NCI-H2196 (cell line): ENCODE measurements around the gene KCNIP1.

Experiments used
- DNase-seq: peaks from one replicate; lab custom pipeline; 2025; ENCODE audit not compliant: unreplicated experiment; lab: John Stamatoyannopoulos, UW

KCNIP1 gene

DNA sequence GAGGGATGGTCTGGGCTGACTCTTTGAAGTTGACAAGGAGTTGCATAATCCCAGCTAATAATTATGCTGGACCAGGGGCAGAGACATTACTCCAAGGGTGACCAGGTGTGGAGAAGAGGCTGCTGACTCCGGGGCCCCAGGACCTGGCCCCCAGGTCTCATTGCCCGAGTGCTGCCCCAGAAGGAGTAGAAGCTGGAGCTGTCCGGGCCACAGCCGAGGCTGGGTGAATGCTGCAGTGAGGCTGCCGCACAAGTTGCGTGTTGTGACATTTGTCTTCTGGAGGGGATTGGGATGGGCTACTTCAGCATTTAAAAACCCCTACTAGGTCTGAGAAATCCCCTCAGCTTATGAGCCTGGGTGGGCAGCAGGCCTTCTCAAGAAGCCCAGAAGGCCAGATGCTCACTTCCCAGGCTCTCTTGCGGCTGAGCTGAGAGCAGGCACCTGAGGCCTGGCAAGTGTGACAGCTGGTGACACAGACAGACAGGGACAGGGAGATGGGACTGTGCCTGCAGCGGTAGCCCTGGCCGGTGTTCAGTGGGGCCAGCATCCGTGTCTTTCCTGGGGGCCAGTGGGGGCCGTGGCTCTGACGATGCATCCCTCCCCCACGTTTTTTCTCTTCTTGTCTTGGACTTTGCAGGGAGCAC lies 122.8 kb downstream of the KCNIP1 start:
- DNase-seq: no peak

DNA sequence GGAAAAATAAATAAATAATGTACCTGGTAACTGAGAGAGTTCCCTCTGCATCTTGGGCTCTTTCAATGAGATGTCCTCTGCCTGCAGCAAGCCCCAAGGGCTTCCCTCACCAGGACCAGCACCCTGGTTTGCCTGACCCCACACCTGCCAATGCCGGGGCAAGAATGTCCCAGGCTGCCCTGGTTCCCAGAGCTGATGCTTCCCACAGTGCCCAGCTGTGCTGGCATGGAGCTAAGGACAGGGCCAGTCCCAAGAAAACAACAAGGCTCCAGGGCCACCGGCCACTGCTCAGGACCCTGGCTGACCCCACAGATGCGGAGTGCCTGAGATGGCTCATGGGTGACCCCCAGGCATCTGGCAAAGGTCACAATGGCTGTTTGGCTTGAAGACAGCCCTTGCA lies 123.5 kb downstream of the KCNIP1 start:
- no peak for DNase-seq

DNA sequence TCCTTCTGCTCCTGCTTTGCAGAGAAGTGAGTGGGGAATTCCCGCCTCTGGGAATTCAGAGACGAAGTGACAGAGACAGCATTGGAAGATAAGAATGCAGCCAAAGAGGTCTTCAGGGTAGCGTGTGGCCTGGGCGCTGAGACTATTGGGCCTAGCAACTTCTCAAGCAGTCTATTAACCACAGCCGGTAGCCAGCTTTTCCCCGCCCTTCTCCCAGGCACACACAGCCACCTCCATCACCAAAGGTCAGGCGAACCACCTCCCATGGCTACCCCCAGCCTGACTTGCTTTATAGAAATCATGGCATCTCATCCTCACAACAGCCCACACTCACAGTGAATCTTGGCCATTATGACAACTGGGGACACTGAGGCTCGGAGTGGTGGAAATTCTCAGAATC lies 124.2 kb downstream of the KCNIP1 start:
- DNase-seq: no peak

DNA sequence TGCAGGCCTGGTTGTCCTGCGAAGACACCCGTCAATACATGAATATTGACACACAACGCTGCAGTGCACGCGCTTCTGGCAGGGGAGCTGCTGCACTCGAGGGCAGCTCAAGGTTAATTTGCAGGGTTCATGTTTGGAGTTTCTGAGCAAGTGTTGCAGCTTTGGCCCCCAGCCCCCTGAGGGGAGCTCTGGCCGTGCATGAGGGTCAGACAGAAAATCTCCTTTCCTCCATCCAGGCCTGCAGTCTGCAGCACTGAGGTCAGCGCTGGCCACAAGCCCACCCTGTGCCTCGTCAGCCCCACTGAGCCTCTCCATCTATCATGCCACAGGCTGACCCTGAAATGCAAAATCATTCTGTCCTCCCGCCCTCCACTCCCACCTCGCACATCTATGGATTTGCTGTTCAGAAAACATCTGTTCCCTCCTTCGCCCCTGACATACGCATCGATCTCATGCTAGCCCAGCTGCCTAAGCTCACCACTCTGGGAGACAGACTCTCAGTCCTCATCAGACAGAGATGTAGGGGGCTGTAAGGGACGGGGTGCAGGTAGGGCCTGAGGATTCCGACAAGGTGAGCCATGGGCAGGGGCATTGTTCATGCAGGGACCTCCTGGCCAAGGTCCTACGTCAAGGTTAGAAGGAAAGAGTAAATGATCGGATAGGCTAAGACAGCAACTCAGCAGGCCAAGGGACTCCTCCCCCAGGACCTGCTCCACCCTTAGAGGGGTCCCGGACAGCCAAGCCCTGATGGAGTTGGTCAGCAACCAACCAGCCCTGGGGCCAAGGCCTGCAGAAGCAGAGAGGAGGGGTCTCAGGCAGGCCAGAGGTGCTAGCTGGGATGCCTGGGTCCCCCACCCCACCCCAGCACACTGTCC lies 125.1 kb downstream of the KCNIP1 start:
- no peak for DNase-seq

DNA sequence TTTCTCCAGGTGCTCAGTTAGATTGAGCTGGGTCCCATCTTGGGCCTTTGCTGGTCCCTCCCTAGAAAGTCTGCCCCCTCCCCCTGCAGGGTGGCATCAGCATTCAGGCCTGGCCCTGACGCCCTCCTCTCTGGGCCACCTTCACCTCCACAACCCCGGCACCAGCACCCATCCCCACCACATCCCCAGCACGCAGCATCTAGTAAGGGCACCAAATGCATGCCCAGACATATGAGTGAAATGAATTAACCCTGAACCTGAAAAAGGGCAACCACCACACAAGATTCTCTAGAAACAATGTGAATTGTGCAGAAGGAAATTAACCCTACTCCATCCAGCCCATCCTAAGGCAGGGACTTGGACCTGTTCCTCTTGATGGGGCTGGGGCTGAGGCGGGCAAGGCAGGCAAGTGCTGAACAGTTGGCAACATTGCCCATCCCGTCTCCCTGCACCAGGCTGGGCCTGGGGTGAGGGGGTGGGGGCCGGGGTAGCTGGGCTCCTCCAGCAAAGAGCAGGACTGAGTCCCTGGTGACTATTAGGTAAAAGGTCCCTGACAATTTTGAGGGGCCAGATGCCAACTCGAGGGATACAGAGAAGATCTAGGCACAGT lies 125.9 kb downstream of the KCNIP1 start:
- DNase-seq: no peak

DNA sequence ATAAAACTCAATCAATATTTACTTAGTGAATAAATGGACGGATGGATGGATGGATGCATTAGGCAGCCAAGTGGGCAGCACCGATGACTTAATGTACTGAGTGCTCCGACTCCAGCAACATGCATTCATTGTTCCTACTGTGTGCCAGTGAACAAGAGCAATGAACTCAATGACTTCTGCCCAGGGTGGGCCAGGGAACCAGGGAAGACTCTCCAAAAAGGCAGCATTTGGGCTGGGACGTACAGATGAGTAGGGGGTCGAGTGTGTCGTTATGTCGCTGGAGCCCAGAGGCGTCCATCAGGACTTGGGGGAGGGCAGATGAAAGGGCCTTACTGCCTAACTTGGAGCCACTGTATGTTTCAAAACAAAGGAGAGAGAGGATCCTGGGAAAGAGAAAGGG lies 126.4 kb downstream of the KCNIP1 start:
- DNase-seq: no peak

DNA sequence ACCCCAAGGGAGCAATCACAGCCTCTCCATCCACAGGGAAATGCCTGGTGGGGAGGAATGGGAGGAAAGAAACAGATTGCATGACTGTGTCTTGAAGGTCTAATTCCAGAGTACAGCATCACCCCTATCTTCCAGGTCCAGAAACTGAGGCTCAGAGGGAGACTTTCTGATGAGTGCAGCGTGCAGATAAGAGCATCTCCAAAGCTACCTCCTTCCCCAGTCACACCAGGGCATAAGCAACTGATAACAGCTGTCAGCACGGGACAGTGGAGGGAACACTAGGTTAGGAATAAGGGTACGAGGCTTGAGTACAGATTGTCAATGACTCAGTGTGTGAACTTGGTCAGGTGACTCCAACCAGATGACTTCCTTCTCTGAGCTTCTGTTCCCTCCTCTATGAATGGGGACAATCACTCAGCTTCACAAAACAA lies 126.9 kb downstream of the KCNIP1 start:
- no peak for DNase-seq

DNA sequence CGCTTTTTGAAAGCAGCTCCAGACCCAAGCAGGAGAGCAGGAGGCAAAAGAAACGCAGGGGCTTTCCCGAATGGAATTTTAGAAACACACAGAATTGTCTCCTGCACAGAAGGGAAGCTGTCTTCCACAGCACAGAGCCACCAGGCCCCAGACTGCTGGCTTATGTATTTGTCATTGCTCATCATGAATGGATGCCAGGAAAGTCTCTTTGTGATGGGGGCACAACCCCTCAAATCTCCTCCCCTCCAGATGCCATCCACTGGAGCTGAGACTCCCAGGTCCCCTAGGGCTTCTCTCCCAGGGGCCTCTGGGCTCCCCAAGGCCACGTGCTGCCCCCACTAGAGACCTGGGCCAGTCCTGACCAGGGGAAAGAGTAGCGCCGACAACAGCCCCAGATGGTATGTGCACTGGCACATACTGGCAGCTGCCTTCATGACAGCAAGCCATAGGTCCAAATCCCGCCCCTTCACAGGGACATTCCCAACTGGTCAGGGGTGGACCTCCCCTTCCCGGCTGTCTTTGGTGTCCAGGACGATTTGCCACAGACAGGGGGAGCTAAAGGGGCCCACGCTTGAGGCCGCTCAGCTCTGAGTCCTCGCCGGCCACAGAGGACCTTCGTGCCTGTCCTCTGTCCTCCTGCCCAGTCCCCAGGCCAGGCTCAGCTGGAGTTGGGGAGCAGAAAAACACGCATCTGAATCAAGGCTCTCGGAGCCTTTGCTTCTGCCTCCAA lies 127.8 kb downstream of the KCNIP1 start:
- DNase-seq: no peak

DNA sequence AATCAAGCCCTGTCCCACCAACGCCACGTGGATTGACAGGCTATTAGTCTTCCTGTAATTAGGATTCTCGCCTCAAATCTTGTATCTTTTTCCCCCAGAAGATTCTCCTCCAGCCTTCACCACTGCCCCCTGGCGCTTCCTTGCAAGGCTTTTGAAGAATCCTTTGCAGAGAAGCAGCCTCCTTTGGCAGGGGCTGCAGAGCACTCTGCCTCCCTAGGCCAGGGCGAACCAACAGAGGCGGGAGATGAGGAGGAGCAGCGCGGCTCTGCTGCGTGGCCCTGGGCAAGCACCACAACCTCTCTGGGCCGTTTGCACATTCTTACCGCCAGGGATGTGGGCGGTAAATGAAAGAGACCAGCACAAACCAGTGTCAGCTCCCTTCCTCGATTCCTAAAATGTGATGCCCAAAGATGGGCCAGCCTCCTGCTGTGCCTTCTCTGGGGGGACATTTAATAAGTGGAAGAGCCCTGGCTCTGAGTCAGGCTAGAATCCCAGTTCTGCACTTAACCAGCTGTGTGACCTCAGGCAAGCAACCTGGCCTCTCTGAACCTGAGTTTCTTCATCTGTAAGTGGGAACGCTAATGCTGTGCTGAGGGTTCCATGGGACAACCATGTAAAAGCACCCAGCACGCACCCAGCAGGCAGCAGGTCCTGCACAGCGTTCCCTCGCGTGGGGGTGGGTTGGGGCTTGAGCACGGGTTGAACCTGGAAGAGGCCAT lies 128.6 kb downstream of the KCNIP1 start:
- no peak for DNase-seq

DNA sequence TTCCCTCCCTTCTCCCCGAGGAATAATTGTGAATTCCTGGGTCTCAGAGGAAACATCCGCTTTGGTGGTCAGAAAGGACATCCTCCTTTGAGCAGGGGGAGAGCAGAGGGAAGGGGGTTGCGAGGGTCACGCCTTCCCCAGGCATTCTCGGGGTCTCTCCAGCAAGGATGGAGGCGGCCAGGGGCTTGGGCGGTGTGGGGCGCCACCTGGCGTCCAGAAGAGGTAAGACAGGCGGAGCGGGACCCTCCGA lies 129.1 kb downstream of the KCNIP1 start:
- DNase-seq: no peak

DNA sequence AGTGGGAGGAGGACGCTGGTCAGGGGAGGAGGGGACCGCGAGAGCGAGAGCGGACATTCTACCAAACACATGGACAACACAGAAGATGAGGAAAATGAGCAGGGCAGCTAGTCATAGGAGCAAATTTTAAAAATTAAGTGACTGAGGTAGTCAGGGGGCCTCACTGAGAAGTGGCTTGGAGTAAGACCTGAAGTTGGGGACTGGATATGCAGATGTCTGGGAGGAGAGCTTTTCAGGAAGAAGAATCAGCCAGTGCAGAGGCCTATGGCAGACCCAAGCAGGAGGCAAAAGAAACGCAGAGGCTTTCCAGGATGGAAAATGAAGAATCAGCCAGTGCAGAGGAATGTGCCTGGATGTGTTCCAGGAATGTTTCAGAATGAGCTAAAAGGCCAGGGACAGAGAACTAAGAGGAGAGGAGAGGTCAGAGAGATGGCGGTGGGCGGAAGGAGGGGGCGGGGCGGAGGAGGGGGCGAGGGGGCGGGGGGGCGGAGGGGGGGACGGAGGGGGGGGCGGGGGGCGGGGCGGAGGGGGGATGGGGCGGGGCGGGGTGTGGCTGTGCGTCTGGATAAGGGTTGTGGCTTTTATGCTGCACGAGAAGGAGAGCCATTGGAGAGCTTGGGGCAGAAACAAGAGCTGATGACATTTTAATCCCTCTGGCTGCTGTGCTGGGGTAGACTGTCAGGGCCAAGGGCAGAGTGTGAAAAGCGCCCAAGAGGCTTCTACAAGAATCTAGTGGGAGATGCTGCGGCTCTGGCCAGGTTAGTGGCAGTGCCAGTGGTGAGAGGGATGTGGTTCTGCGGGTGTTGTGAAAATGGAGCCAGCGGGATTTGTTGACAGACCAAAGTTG lies 129.6 kb downstream of the KCNIP1 start:
- peak; percentile 42 for DNase-seq

DNA sequence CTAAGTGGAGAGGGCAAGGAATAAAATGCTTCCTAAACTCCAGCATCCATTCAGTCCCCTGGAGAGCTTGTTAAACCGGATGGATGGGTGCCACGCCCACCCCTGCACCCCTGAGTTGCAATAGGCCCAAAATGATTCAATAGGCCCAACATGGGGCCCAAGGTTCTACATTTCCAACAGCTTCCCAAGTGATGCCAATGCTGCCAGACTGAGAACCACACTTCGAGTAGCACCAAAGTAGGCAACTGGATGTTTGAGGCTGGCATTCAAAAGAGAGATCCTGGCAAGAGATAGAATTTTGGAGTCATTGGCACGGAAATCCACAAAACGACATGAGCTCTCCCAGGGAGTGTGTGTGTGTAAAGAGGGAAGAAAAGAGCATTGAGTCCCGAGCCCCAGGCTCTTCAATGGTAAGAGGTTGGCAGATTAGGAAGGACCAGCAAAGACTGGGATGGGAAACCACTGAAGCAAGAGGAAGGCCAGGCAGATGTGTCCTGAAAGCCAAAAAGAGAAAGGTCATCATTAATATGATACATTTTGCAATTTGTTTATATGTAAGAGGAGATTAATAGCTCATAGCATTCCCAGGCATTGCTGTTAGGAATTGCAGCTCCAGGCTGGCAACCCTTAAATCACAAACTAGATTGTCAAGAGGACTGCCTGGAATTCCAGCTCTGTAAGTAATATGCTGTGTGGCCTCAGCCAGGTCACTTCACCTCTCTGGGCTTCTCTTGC lies 130.6 kb downstream of the KCNIP1 start:
- DNase-seq: no peak

DNA sequence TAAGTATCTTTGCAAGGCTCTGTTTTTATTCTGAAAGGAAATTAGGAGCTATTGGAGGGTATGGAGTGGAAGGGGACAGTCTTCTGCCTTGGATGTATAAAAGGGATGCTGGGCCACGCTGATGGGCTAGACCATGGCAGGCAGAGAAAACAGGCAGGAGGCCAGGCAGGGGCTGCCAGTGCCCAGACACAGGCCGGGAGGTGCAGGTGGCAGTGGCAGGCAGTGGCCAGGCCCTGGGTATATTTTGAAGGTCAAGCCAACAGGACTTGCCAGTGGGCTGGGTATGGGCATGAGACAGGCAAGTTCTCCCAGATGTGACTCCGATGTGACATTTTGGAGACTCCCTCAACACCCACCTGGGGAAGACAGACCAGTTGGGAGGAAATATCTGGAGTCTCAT lies 131.9 kb downstream of the KCNIP1 start:
- DNase-seq: no peak

DNA sequence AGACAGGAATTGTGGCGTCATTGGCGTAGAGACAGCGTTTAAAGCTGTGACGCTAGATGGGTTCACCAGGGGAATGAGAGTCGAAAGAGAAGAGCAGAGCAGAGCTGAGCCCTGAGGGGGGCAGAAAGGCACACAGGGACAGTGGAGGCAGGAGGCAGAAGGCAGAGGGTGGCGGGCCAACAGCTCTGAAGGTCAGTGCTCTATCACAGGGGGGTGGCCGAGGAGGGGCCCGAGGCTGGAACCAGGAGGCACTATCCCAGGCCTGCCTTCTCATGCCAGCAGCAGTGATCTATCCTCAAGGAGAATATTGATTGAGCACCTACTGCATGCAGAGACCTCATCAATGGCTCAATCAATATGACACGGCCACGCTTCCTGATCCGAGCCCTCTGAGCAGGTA lies 132.4 kb downstream of the KCNIP1 start:
- no peak for DNase-seq

DNA sequence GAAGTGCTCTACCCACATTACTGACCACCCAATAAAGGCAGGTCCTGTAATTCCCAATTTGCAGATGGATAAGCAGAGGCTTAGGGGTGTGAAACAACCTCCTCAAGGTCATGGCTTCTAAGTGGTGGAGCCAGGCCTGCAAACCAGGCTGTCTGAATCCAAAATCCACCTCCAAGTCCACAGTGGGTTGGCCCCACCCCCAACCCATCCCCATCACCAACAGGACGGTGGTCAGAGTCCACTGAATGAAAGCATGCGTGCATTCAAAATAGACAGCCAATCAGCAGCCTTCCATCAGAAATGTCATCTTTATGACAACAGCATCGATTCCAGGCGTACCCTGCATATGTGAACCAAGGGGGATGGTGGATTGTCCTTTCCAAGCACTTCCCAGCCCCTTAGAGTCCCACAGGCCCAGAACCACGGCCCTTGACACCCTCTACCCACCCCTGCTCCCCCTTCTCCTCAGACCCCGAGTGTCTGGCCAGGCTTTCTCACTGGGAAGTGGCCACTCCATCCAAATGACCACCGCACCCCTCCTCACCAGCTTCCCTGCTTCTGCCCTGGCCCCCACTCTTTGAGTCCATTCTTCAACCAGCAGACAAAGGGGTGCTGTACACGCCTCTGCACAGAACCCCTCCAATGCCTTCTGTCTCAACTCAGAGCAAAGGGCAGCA lies 133.1 kb downstream of the KCNIP1 start:
- no peak for DNase-seq

DNA sequence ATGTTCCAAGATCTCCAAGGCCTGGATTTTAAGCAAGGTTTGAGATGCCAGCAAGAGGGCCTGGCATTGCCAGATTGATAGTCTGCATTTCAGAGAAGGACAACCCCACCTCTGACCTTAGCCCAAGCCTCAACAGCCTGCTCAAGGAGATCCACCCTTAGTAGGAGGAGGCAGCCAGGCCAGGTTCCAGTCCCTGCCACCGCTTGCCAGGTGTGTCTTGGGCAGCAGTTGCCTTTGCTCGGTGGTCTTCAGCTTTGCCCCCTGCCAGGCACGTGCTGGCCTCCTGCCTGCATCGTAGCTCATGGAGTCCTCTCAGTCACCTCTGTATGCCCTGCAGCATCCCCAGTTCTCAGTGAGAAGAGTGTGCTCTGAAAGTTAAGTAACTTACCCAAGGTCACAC lies 134.2 kb downstream of the KCNIP1 start:
- no peak for DNase-seq

DNA sequence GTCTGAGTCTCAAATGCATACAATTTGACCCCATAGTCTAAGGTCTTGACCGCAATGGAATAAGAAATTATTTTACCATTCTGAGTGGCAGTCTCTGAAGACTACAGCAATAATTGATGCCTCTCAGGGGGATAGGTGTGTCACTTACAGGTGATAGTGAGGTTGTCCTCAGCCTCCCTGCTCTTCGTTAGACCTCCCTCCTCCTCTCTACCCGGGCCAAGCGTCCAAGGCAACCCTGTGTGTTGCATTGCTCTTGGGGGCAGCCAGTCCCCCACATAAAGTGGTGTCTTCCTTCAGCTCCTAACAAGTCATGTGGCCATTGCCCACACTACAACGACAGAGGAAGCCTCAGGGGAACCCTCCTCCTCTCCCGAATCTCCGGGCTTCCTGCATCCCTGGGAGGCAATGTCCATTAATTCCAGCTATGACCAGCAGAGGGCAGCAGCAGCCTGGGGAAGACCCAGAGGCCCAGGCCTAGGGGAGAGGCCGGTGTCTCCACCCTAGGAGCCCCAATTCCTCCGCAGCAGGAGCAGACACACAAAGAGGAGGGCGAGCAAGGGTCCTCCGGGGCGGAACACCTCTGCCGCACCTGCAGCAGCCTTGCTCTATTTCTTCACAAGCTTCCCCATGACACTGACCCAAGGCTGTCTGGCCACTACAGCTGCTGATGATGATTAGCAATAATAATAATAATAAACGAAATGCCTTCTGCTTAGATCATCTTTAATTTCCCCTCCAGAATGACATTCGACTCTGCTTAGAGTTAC lies 134.8 kb downstream of the KCNIP1 start:
- peak; percentile 72 for DNase-seq

DNA sequence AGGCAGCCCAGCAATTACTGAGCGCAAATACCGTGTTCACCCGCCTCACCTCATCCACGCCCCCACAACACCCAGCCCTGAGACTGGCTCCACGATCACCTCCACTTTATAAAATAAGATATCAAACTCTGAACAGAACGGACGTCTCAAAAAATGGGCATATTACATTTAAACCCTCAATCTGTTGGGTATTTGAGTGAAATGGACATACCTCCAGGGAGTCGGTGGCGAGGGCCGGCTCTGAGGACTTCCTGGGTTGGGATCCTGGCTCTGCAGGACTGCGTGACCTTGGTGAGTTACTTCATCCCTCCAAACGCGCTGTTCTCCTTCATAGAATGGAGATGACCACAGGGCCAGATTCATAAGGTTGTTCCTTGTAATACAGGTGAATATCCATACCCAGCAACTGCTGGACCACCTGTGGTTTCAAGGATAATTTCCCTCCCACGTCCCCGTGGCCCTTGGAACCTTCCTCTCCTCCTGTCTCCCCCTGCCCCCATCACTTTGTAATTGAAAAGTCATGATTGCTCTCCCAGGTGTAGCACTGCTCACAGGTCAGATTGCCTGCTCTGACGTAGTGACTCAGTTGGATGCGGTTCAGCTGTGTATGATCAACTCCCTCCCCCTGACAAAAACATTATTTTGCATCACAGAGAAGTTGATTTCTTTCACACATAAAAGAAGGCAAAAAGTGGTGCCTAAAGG lies 135.6 kb downstream of the KCNIP1 start:
- DNase-seq: no peak
